ENCODE results near the gene GALM.

DNA sequence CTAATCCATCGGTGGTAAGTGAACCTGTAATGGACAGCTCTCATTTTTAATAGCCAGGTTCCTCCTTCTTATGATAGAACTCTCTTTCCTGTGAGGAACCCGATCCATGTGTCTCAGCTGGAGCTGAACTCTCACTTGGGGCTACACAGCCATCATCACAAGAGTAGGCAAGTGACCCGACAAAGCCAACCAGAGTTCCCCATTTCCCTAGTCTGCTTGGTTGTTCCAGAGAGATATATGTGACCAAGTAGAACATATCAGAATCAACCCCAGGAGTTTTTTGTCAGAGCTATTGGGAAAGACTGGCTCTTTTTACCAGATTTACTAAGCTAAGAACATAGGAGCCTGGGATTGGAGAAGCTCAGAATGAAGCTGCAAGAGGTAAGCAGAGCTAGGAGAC is 48.6 kb upstream of the GALM start:
- TF ChIP-seq, protein P1, sequence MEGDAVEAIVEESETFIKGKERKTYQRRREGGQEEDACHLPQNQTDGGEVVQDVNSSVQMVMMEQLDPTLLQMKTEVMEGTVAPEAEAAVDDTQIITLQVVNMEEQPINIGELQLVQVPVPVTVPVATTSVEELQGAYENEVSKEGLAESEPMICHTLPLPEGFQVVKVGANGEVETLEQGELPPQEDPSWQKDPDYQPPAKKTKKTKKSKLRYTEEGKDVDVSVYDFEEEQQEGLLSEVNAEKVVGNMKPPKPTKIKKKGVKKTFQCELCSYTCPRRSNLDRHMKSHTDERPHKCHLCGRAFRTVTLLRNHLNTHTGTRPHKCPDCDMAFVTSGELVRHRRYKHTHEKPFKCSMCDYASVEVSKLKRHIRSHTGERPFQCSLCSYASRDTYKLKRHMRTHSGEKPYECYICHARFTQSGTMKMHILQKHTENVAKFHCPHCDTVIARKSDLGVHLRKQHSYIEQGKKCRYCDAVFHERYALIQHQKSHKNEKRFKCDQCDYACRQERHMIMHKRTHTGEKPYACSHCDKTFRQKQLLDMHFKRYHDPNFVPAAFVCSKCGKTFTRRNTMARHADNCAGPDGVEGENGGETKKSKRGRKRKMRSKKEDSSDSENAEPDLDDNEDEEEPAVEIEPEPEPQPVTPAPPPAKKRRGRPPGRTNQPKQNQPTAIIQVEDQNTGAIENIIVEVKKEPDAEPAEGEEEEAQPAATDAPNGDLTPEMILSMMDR (IDR thresholded peaks at IDR 0.05): no peak
- TF ChIP-seq EP300 (IDR thresholded peaks at IDR 0.05) (no peak), POLR2A (IDR thresholded peaks at IDR 0.05) (no peak)
